GM19324 (cell line): ENCODE measurements around the gene TPK1.
"Not testable (repeated sequence)": the region's sequence is repeated elsewhere in the genome, so short reads cannot be mapped to it uniquely, and the experiment has no call there.

ENCODE experiments used
- ATAC-seq: cut with Tn5 transposase; IDR thresholded peaks from one replicate; pipeline ENCODE4 v1.9.1; 2021; ENCODE audit warnings: mild to moderate bottlenecking, moderate library complexity; ENCODE audit not compliant: unreplicated experiment, low FRiP score

TPK1 gene

GRCh38 chr7:144824360-144824759 is 11.5 kb downstream of the TPK1 start:
- no peak for ATAC-seq

GRCh38 chr7:144822223-144822622 is 13.6 kb downstream of the TPK1 start:
- ATAC-seq = no peak

DNA sequence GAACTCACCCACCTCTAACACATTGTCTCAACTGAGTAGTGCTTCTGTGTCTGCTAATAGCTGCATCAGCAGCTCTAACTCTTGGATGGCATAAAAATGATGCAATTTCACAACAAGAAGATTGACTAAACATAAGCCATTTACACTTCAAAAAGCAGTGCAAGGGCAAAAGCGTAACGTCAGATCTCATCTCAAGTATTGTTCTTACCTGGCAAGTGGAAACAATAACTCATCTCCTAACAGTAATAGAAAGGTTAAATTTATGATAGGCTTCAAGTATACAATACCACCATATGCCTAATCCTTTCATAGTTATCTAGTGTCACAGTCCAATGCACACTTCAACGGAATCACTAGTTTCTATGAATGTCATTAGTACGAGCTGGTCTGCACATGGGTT is 14.8 kb downstream of the TPK1 start:
- ATAC-seq = no peak

GRCh38 chr7:144820552-144820951 is 15.3 kb downstream of the TPK1 start:
- no peak for ATAC-seq

- ATAC-seq = no peak
Observed at GRCh38 chr7:144819566-144819965, 16.3 kb downstream of the TPK1 start.

DNA sequence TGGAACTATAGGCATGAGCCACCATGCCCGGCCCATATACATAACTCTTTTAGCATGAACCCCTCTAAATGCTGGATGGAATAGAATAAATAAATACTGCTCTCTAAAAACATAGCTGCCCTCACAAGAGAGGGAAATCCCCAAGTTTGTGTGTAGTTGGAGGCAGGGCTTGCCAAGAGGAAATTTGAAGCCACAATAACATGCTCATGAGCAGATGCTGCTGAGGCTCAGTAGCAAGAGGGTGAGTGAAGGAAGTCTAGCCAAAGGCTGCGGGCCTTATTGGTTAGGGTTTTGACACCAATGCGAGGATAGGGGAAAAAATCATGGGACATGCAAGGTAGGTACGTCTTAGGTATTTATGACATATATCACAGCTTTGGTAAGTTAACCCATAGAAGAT is 17.3 kb downstream of the TPK1 start:
- ATAC-seq = peak; percentile 73

DNA sequence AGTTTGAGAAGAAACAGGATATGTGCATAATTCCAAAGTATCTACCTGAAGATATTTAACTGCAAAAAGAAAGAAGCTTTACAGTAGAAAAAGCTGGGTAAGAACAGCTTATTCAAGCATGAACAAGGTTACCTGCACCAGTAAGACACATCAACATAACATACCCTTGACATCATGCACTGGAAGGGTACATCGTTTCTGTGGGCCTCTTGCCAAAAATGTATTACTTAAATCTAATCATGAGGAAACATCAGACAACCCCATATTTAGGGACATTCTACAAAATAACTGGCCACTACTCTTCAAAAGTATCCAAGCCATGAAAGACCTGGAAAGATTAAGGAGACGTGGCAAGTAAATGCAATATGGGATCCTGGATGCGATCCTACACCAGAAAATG is 18.9 kb downstream of the TPK1 start:
- ATAC-seq = no peak

DNA sequence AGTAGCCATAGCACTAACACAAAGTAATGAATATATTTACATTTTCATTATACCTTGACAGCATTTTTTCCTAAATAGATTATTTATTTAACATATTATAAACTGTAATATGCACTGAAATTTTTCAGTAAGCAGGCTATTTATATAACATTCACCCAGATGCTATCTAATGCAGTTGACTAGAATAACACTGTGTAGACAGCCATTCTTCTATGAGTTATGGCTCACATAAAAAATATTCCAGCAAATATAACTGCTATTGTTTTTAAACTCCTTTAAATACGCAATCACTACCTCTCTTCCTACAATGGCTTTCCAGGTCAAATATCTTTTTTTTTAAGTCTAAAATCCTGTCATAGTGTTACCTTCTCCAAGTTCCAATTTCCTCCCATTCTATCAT is 21.6 kb downstream of the TPK1 start:
- ATAC-seq = no peak

- peak; percentile 85 for ATAC-seq
Observed at GRCh38 chr7:144812379-144813283, 23.2 kb downstream of the TPK1 start.

GRCh38 chr7:144805627-144806239 is 30.1 kb downstream of the TPK1 start:
- ATAC-seq = no peak

GRCh38 chr7:144800678-144801436 is 35.0 kb downstream of the TPK1 start:
- not testable (repeated sequence) for ATAC-seq

- ATAC-seq = no peak
Observed at GRCh38 chr7:144796919-144797318, 38.9 kb downstream of the TPK1 start.

DNA sequence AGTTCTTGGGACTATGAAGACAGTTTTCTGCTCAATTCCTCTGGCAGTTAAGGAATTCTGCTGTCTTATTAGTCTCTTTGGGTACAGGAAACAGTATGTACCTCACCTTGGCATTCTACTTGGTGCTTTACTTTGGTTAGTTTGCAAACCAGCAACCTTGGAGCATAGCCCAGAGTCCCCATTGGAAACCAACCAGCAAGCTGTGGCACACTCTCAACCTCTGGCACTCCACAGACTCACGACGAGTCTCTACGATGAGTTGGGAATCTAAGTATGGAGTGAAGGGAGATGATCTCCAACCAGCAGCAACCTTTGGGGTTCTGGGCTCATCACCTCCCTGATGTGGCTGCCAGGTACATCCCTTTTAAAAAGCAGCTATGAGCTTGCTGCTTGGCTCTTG is 43.8 kb downstream of the TPK1 start:
- no peak for ATAC-seq

GRCh38 chr7:144791488-144791887 is 44.4 kb downstream of the TPK1 start:
- ATAC-seq = peak; percentile 64

GRCh38 chr7:144787127-144787526 is 48.7 kb downstream of the TPK1 start:
- no peak for ATAC-seq

- no peak for ATAC-seq
Observed at GRCh38 chr7:144786522-144786921, 49.3 kb downstream of the TPK1 start.

- no peak for ATAC-seq
Observed at GRCh38 chr7:144786079-144786478, 49.8 kb downstream of the TPK1 start.

DNA sequence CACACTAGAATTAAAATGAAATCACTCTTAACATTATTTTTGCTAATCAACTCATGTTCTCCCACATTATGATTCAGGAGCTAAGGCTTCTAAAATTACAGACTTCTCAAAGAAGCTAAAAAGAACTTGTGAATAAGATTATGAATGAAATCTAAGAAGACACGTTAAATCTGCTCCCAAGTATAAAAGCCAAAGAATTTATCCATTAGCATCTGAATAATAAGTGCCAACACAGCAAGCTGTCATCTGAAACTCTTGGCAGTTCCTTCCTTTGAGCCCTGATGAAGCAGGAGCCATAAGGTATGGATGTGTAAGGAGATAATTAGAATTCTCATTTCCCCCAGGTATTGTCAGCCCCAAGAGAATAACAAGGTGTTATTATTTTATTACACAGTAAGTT is 50.3 kb downstream of the TPK1 start:
- no peak for ATAC-seq

DNA sequence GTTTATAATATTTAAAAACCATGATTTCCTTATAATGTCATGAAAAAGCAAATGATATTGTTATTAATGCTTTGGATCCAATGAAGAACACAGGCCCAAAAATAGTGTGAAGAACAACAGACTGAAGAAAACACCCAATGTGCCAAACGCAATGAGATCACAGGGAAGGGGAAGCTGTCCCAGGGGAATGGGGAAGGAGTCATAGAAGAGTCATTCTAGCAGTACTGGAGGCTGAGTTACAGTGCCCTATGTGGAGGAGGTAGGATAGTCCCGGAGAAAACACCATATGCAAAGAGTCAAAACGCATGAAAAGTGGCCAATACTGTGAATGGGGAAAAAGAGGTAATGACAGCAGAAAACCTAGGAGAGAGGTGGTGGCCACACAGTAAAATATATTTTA is 50.9 kb downstream of the TPK1 start:
- no peak for ATAC-seq

DNA sequence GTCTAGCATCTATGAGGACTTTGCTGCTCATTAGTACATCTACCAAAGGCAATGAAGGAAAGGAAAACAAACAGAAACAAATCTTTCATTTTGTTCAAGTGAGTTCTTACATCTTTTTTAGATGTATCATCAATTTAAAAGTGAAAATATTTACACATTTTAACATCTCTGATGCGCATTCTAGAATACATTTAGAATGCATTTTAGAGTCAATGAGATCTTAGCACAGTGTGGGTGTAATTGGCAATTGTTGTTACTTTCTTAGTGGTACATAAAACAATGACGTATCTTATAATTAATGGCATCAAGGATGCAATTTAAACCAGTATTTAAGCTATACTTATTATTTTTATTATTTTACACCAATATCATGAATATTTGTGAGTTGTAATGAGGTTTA is 51.4 kb downstream of the TPK1 start:
- ATAC-seq = no peak

- no peak for ATAC-seq
Observed at GRCh38 chr7:144782883-144783282, 53.0 kb downstream of the TPK1 start.
